ENCODE results near the gene TTBK2.

Gene TTBK2

GRCh38 chr15:42691308-42691707, 229.3 kb downstream of the TTBK2 start:
- no peak for DNase-seq (ENCODE audit: low read depth)
